Colonic mucosa (tissue), 4 donors: ENCODE measurements around the gene LHX4. TPM values are rescaled to one million over a fixed set of nuclear protein-coding genes. Genes with fewer than 3 reads are reported as not detected.

Source experiments
- DNase-seq: peaks from one replicate; pipeline ENCODE4 v3.0.0-alpha.2; 2020
- H3K27ac ChIP-seq: fragments of 200-600 bp; one replicate; pipeline ENCODE4 v1.8.0; 2021
- H3K27me3 ChIP-seq: fragments of 200-600 bp; one replicate; pipeline ENCODE4 v1.8.0; 2021
- H3K36me3 ChIP-seq: fragments of 200-600 bp; one replicate; pipeline ENCODE4 v1.8.0; 2021
- H3K4me1 ChIP-seq: fragments of 200-600 bp; one replicate; pipeline ENCODE4 v1.8.0; 2021; ENCODE audit warnings: mild to moderate bottlenecking
- H3K4me3 ChIP-seq: fragments of 200-600 bp; one replicate; pipeline ENCODE4 v1.8.0; 2021
- H3K9ac ChIP-seq, 2 donors: one replicate each; pipeline ENCODE4 v1.7.0; 2013; ENCODE audit warnings: control low read depth in 2 of 2, low read depth in 2 of 2, low read length in 2 of 2
- H3K9me3 ChIP-seq: fragments of 200-600 bp; one replicate; pipeline ENCODE4 v1.8.0; 2021
- intact Hi-C: fragments of 100-400 bp; cut with DNase I; formaldehyde crosslinking; loops from one replicate; pipeline ENCODE4 v1.14.1; 2022
- total RNA-seq, 2 donors: library from RNA; stranded (reverse); fragmentation: NEBNext Ultra II Directional in 1 of 2; extraction: Animal tissue kit (Norgen Biotek cat#: 25700) in 1 of 2; gene quantifications; one replicate each; pipeline ENCODE4 v1.2.1, GENCODE V29; 2021
- TF ChIP-seq, protein P1 (sequence below): fragments of 200-600 bp; IDR thresholded peaks from one replicate; pipeline ENCODE4 v1.8.0; 2022; ENCODE audit warnings: antibody characterized with exemption, mild to moderate bottlenecking
- donor health status: healthy.
- donor health status: DM: no; HTN: no; CAD: no.
- donor health status: DM: no; HTN: no; CAD: no.

Gene LHX4
- total RNA-seq, 2 donors from 2014 or later, result 0.74 to 0.77 TPM

DNA sequence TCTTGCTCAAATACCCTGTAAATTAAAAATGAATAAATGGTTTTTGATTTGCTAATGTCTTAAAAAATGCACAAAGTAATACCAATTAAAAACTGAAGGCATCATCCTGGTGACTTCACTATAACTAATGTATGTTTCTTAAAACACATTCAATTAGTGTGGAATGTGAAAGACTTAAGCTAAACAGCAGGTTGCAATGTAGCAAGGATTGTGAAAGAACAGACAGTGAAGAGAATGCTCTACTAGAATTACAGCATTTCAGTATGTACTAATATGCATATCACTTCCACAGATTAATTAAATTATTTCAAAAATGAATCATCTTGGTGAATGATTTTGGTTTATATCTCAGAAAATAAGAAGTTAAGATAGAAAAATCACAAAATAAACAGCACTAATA lies 56.4 kb downstream of the LHX4 start:
- no peaks in the 10 kb centered on the region for H3K4me1 ChIP-seq
- no peak overlapping the region for H3K27ac ChIP-seq
- no peaks in the 10 kb centered on the region for H3K36me3 ChIP-seq
- H3K4me3 ChIP-seq, result no peak overlapping the region
- no peak for DNase-seq
- H3K9me3 ChIP-seq, result no peaks in the 10 kb centered on the region
- TF ChIP-seq, protein P1, sequence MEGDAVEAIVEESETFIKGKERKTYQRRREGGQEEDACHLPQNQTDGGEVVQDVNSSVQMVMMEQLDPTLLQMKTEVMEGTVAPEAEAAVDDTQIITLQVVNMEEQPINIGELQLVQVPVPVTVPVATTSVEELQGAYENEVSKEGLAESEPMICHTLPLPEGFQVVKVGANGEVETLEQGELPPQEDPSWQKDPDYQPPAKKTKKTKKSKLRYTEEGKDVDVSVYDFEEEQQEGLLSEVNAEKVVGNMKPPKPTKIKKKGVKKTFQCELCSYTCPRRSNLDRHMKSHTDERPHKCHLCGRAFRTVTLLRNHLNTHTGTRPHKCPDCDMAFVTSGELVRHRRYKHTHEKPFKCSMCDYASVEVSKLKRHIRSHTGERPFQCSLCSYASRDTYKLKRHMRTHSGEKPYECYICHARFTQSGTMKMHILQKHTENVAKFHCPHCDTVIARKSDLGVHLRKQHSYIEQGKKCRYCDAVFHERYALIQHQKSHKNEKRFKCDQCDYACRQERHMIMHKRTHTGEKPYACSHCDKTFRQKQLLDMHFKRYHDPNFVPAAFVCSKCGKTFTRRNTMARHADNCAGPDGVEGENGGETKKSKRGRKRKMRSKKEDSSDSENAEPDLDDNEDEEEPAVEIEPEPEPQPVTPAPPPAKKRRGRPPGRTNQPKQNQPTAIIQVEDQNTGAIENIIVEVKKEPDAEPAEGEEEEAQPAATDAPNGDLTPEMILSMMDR, result no peak
- no peak overlapping the region for H3K9ac ChIP-seq
- no peaks in the 10 kb centered on the region for H3K27me3 ChIP-seq
- intact Hi-C loops, result no loop called here

DNA sequence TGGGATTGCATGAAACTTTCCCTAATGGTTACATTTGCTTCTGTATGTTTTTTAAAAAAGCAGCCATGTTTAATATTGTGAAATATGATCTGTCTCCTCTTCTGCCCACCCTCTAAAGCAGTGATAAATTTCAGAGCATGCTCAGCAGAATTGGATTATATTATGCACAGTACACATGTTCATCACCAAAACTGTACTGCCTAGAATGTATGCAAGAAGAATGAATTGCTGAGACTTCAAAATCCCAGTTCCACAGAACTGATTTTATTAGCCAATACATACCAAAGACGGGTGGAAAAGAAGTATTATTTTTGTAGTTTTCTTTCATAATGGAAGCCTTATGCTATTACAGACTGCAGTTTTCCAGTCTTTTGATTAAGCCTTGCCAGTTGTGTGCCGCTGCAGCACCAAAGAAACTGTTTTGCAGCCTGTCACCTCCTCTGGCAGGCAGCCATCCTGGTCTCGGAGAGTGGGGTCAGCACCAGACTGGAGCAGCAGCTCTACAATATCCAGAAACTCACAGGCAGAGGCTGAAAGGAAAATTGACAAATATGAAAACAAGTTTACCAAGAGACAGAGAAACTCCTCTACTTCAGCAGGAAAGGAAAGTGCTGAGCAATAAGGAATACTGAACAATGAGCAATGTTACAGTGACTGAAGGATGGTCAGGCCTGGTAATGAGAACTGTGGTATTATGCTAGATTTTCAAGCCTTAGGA lies 58.1 kb downstream of the LHX4 start:
- intact Hi-C loops, result no loop called here
- Histone ChIP-seq H3K36me3 (no peaks in the 10 kb centered on the region), H3K4me3 (no peak overlapping the region), H3K9ac (no peak overlapping the region), H3K27me3 (no peaks in the 10 kb centered on the region), H3K9me3 (no peaks in the 10 kb centered on the region), H3K4me1 (no peaks in the 10 kb centered on the region), H3K27ac (no peak overlapping the region)
- TF ChIP-seq, protein P1, result no peak
- DNase-seq, result no peak

DNA sequence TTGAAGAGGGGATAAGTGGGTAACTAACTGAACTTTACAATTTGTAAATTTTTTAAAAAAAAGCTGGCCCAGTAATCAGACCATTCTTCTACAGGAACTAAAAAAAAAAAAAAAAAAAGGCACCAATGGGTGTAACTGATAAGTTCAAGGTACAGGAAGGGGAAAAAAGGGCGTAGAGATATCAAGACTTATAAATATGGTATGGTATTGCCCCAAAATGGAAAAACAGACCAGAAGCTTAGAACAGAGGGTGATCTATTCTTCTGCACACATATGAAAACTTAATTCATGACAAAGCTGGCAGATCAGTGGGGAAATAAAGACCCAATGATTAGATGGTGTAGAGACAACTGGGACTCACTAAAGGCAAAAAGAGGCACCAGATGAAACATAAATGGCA lies 58.9 kb downstream of the LHX4 start:
- no peaks in the 10 kb centered on the region for H3K36me3 ChIP-seq
- H3K4me3 ChIP-seq, result no peak overlapping the region
- DNase-seq, result no peak
- H3K27me3 ChIP-seq, result no peaks in the 10 kb centered on the region
- no peak overlapping the region for H3K27ac ChIP-seq
- no peaks in the 10 kb centered on the region for H3K4me1 ChIP-seq
- intact Hi-C loops, result no loop called here
- H3K9me3 ChIP-seq, result no peaks in the 10 kb centered on the region
- TF ChIP-seq, protein P1, result no peak
- no peak overlapping the region for H3K9ac ChIP-seq

DNA sequence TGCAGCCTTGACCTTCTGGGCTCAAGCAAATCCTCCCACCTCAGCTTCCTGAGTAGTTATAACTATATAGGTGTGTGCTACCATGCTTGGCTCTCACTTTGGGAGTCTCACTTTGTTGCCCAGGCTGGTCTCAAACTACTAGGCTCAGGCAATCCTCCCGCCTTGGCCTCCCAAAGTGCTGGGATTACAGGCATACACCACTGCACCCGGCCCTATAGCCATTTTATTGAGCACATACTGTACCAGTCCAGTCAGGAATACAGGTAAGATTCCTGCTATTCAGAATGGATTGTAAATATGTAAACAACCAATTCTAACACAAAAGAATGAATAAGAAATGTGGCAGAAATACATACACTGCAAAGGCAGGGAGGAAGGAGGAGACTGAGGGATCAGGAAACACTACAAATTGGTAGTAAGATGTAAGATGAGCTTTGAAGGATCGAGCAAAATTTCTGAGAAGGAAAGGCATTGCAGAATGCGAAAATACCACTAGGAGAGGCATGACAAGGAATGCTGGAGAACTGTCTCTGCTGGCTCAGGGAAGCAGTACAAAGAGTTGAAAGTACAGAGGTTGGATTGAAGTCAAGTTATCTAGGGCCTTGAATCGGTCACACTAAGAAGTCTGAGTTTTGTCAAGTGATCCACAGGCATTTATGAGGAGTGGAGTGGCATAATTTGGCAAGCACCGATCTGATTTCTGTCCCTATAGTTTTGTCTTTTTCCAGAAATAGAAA lies 60.4 kb downstream of the LHX4 start:
- intact Hi-C loops, result no loop called here
- no peak for DNase-seq
- no peak overlapping the region for H3K9ac ChIP-seq
- no peaks in the 10 kb centered on the region for H3K4me1 ChIP-seq
- H3K27ac ChIP-seq, result peak overlapping the region; percentile 5
- no peaks in the 10 kb centered on the region for H3K9me3 ChIP-seq
- TF ChIP-seq, protein P1, result no peak
- no peaks in the 10 kb centered on the region for H3K27me3 ChIP-seq
- H3K36me3 ChIP-seq, result no peaks in the 10 kb centered on the region
- H3K4me3 ChIP-seq, result no peak overlapping the region

DNA sequence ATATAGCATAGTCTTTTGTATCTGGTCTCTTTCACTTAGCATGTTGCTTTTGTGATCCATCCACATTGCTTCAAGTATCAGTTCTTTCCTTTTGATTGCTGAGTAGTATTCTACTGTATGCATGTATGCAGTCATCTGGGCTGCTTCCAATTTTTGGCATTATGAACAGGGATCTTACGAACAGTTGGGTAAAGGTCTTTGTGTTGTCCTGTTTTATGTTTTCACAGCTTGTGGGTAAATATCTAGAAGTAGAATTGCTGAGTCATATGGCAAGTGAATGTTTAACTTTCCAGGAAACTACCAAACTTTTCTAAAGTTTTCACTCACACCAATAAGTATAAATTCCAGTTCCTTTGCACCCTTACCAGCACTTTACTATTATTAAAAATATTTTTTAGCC lies 60.9 kb downstream of the LHX4 start:
- Histone ChIP-seq H3K9ac (no peak overlapping the region), H3K9me3 (no peaks in the 10 kb centered on the region), H3K36me3 (no peaks in the 10 kb centered on the region), H3K4me1 (no peaks in the 10 kb centered on the region), H3K27ac (peak overlapping the region; percentile 5), H3K4me3 (no peak overlapping the region), H3K27me3 (no peaks in the 10 kb centered on the region)
- TF ChIP-seq, protein P1, result no peak
- DNase-seq, result peak; percentile 30
- intact Hi-C loops, result no loop called here
